ENCODE measurements around the gene DNAJC5G. TPM values are rescaled to one million over a fixed set of nuclear protein-coding genes. Genes with fewer than 3 reads are reported as not detected.

The DNAJC5G gene
- total and polyA plus RNA-seq, 2 of the 13 experiments (the other 11 are each of a cell fraction or from before 2014, with no cell fraction given) = 0.05 TPM; not detected in 1

DNA sequence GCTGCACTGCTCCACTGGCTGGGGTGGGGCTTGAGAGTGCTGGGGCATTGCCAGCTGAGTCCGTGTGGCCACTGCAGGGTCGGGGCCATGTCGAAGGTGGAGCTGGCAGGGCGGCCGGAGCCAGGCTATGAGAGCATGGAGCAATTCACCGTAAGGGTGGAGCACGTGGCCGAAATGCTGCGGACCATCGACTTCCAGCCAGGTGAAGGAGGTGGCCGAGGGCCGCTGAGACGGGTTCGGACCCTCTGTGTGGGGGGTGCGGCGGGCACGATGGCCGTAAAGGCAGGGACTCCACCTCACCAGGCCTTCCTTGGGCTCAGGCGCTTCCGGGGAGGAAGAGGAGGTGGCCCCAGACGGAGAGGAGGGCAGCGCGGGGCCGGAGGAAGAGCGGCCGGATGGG is 30.9 kb downstream of the DNAJC5G start (continued):
- TF ChIP-seq ZNF816 (CRISPR knock-in tag; IDR thresholded peaks at IDR 0.05; ENCODE audit: borderline replicate concordance) = no peak
- TF ChIP-seq JUND (CRISPR knock-in tag; IDR thresholded peaks at IDR 0.05) = no peak
- 0 out of 2 replicates have a peak, but pooled peaks have one; percentile 15 for TF ChIP-seq HIVEP1 (CRISPR knock-in tag; IDR thresholded peaks at IDR 0.05)
- TF ChIP-seq, protein P1, sequence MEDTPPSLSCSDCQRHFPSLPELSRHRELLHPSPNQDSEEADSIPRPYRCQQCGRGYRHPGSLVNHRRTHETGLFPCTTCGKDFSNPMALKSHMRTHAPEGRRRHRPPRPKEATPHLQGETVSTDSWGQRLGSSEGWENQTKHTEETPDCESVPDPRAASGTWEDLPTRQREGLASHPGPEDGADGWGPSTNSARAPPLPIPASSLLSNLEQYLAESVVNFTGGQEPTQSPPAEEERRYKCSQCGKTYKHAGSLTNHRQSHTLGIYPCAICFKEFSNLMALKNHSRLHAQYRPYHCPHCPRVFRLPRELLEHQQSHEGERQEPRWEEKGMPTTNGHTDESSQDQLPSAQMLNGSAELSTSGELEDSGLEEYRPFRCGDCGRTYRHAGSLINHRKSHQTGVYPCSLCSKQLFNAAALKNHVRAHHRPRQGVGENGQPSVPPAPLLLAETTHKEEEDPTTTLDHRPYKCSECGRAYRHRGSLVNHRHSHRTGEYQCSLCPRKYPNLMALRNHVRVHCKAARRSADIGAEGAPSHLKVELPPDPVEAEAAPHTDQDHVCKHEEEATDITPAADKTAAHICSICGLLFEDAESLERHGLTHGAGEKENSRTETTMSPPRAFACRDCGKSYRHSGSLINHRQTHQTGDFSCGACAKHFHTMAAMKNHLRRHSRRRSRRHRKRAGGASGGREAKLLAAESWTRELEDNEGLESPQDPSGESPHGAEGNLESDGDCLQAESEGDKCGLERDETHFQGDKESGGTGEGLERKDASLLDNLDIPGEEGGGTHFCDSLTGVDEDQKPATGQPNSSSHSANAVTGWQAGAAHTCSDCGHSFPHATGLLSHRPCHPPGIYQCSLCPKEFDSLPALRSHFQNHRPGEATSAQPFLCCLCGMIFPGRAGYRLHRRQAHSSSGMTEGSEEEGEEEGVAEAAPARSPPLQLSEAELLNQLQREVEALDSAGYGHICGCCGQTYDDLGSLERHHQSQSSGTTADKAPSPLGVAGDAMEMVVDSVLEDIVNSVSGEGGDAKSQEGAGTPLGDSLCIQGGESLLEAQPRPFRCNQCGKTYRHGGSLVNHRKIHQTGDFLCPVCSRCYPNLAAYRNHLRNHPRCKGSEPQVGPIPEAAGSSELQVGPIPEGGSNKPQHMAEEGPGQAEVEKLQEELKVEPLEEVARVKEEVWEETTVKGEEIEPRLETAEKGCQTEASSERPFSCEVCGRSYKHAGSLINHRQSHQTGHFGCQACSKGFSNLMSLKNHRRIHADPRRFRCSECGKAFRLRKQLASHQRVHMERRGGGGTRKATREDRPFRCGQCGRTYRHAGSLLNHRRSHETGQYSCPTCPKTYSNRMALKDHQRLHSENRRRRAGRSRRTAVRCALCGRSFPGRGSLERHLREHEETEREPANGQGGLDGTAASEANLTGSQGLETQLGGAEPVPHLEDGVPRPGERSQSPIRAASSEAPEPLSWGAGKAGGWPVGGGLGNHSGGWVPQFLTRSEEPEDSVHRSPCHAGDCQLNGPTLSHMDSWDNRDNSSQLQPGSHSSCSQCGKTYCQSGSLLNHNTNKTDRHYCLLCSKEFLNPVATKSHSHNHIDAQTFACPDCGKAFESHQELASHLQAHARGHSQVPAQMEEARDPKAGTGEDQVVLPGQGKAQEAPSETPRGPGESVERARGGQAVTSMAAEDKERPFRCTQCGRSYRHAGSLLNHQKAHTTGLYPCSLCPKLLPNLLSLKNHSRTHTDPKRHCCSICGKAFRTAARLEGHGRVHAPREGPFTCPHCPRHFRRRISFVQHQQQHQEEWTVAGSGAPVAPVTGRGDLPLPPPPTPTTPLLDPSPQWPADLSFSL (CRISPR knock-in tag; IDR thresholded peaks at IDR 0.05) = no peak
- no peak for TF ChIP-seq SPEN (CRISPR knock-in tag; IDR thresholded peaks at IDR 0.05; ENCODE audit: low read depth)
- no peak for TF ChIP-seq ZFP82 (CRISPR knock-in tag; IDR thresholded peaks at IDR 0.05; ENCODE audit: borderline replicate concordance)
- TF ChIP-seq MTF2 (CRISPR knock-in tag; IDR thresholded peaks at IDR 0.05; ENCODE audit: borderline replicate concordance) = no peak
- no peak for TF ChIP-seq MED8 (CRISPR knock-in tag; IDR thresholded peaks at IDR 0.05; ENCODE audit: insufficient replicate concordance)
- TF ChIP-seq ZNF652 (CRISPR knock-in tag; IDR thresholded peaks at IDR 0.05; ENCODE audit: borderline replicate concordance, low read depth) = no peak
- no peak for TF ChIP-seq ZNF615 (CRISPR knock-in tag; IDR thresholded peaks at IDR 0.05; ENCODE audit: borderline replicate concordance)
- no peak for TF ChIP-seq ZNF274 (CRISPR knock-in tag; IDR thresholded peaks at IDR 0.05)
- TF ChIP-seq ZNF672 (CRISPR knock-in tag; IDR thresholded peaks at IDR 0.05) = no peak
- TF ChIP-seq, protein P2, sequence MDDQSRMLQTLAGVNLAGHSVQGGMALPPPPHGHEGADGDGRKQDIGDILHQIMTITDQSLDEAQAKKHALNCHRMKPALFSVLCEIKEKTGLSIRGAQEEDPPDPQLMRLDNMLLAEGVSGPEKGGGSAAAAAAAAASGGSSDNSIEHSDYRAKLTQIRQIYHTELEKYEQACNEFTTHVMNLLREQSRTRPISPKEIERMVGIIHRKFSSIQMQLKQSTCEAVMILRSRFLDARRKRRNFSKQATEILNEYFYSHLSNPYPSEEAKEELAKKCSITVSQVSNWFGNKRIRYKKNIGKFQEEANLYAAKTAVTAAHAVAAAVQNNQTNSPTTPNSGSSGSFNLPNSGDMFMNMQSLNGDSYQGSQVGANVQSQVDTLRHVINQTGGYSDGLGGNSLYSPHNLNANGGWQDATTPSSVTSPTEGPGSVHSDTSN (CRISPR knock-in tag; IDR thresholded peaks at IDR 0.05; ENCODE audit: borderline replicate concordance) = no peak
- peak; percentile 8 for TF ChIP-seq AGO2 (optimal IDR thresholded peaks at IDR 0.05; ENCODE audit: low read depth, low read length)
- TF ChIP-seq GABPB1 (CRISPR knock-in tag; IDR thresholded peaks at IDR 0.05) = peak; percentile 15; the same call in 1 of the 2 replicates
